Heart left ventricle (tissue), 13 donors: ENCODE measurements around the gene LRFN4.

Experiments
- POLR2A ChIP-seq, 2 donors: fragments of 450-650 bp; IDR thresholded peaks; one replicate each; pipeline ENCODE4 v1.6.1; 2017; ENCODE audit warnings: antibody characterized with exemption in 2 of 2, mild to moderate bottlenecking in 2 of 2, moderate library complexity in 2 of 2
- TF ChIP-seq, protein P1 (sequence below), 12 donors: fragments of 200-600 bp; sonication (generic) in 4 of 12; IDR thresholded peaks; one replicate each; pipeline versions ENCODE4 v1.5.0 to v1.8.0; 2018 to 2022; ENCODE audit warnings: antibody characterized with exemption in 12 of 12, mild to moderate bottlenecking in 5 of 12
- donor health status: ischemic (EF 13 %, LVEDD 7.1; RV severe dilation, severe dysfunction).
- donor health status: DM: no; HTN: yes; CAD: no.
- donor health status: DM: no; HTN: no; CAD: no.
- donor health status: ischemic (EF 25% LVEDD 6.9; RV normal size, moderate dysfunction).
- donor health status: ischemic (EF 25% LVEDD 5.7; RV mildly dilated, moderate dysfunction).
- donor health status: ischemic (EF 35%, LVEDD 5.7; RV mildly dilated, moderate dysfunction).
- donor health status: nonischemic (EF 11% LVEDD 7.7; RV severe dilation, severe dysfunction).
- donor health status: DM: yes; HTN: yes; CAD: no.
- donor health status: PGD.
- donor health status: ischemic (EF 29% LVEDD 5.4; RV normal size, mild dysfunction).
- donor health status: nonischemic (EF 23%, LVEDD 6.1; RV moderate dilation, normal function).

DNA sequence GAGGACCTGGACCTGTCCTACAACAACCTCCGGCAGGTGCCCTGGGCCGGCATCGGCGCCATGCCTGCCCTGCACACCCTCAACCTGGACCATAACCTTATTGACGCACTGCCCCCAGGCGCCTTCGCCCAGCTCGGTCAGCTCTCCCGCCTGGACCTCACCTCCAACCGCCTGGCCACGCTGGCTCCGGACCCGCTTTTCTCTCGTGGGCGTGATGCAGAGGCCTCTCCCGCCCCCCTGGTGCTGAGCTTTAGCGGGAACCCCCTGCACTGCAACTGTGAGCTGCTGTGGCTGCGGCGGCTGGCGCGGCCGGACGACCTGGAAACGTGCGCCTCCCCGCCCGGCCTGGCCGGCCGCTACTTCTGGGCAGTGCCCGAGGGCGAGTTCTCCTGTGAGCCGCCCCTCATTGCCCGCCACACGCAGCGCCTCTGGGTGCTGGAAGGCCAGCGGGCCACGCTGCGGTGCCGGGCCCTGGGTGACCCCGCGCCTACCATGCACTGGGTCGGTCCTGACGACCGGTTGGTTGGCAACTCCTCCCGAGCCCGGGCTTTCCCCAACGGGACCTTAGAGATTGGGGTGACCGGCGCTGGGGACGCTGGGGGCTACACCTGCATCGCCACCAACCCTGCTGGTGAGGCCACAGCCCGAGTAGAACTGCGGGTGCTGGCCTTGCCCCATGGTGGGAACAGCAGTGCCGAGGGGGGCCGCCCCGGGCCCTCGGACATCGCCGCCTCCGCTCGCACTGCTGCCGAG is 1.5 kb downstream of the LRFN4 start:
- TF ChIP-seq, protein P1, sequence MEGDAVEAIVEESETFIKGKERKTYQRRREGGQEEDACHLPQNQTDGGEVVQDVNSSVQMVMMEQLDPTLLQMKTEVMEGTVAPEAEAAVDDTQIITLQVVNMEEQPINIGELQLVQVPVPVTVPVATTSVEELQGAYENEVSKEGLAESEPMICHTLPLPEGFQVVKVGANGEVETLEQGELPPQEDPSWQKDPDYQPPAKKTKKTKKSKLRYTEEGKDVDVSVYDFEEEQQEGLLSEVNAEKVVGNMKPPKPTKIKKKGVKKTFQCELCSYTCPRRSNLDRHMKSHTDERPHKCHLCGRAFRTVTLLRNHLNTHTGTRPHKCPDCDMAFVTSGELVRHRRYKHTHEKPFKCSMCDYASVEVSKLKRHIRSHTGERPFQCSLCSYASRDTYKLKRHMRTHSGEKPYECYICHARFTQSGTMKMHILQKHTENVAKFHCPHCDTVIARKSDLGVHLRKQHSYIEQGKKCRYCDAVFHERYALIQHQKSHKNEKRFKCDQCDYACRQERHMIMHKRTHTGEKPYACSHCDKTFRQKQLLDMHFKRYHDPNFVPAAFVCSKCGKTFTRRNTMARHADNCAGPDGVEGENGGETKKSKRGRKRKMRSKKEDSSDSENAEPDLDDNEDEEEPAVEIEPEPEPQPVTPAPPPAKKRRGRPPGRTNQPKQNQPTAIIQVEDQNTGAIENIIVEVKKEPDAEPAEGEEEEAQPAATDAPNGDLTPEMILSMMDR (IDR thresholded peaks at IDR 0.05), result no peak
- no peak for TF ChIP-seq POLR2A (IDR thresholded peaks at IDR 0.05)
